Erythroblast (primary cell): ENCODE data around the gene ZBTB46.

Experiments used
- GATA1 ChIP-seq: IDR thresholded peaks from 2 replicates; pipeline ENCODE4 v1.6.1; 2011; ENCODE audit warnings: low read depth, mild to moderate bottlenecking, control low read depth, low read length, moderate library complexity
- POLR2A ChIP-seq: IDR thresholded peaks from 2 replicates; pipeline ENCODE4 v1.6.1; 2011; ENCODE audit warnings: mild to moderate bottlenecking, low read length

DNA sequence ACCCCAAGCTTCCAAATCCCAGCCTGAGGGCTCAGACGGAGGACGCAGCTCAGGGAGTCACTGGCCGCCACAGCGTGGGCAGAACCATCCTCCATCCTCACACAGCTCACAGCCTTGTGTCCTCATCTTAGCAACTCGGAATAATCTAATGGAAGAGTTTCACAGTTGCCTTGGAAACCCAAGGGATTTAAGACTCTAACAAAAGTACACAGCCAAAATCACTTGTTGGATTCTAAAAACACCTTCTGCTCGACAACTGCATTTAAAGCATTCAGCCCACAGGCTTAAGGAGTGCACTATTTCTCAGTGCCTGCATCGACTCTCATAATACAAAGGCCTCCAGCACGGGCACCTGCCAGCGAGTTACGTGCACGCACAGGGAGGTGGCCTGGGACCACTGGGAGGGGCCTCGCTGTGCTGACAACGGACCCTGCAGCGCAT lies 45.4 kb downstream of the ZBTB46 start:
- TF ChIP-seq POLR2A (no peak), GATA1 (no peak)
